CD4-positive, CD25-positive, alpha-beta regulatory T cell (primary cell): Measurements from ENCODE around the gene YIPF2. TPM values are rescaled to one million over a fixed set of nuclear protein-coding genes. Genes with fewer than 3 reads are reported as not detected.

Experiments used
- ATAC-seq, 2 donors: fragments of 150-1000 bp; cut with Tn5 transposase; one replicate each; pipeline ENCODE4 v1.10.0; 2021; ENCODE audit warnings: low read depth in 2 of 2, moderate number of reproducible peaks in 2 of 2, moderate library complexity in 1 of 2
- DNase-seq, 3 donors: peaks; one replicate each; pipeline versions ENCODE4 v3.0.0 to v3.0.0-alpha.2; 2012 to 2022; ENCODE audit warnings: mixed read lengths in 1 of 3
- H3K27ac ChIP-seq: one replicate; pipeline ENCODE4 v1.7.0; 2013; ENCODE audit warnings: mild to moderate bottlenecking, low read length; ENCODE audit not compliant: insufficient read depth, poor library complexity, severe bottlenecking
- H3K27me3 ChIP-seq: one replicate; pipeline ENCODE4 v1.7.0; 2013; ENCODE audit warnings: low read length; ENCODE audit not compliant: control insufficient read depth, insufficient read depth
- H3K36me3 ChIP-seq: one replicate; pipeline ENCODE4 v1.7.0; 2013; ENCODE audit warnings: mild to moderate bottlenecking, low read length, moderate library complexity; ENCODE audit not compliant: control insufficient read depth, insufficient read depth
- H3K4me1 ChIP-seq: 2 replicates; pipeline ENCODE4 v1.7.0; 2013; ENCODE audit warnings: mild to moderate bottlenecking, low read length; ENCODE audit not compliant: insufficient read depth, control insufficient read depth, poor library complexity, severe bottlenecking
- H3K4me3 ChIP-seq: one replicate; pipeline ENCODE4 v1.7.0; 2013; ENCODE audit warnings: low read depth, mild to moderate bottlenecking, low read length, moderate library complexity
- H3K9me3 ChIP-seq, 2 experiments: 1 replicate in 1 of 2; 2 replicates in 1 of 2; pipeline ENCODE4 v1.7.0; 2013; ENCODE audit warnings: low read length in 2 of 2, mild to moderate bottlenecking in 1 of 2, moderate library complexity in 1 of 2; ENCODE audit not compliant: control insufficient read depth in 2 of 2
- H3K27ac Mint-ChIP-seq, 3 donors: one replicate each; pipeline ENCODE4 v1.8.0; 2020 to 2022; ENCODE audit warnings: mild to moderate bottlenecking in 3 of 3, mixed read lengths in 3 of 3, moderate library complexity in 2 of 3
- H3K27me3 Mint-ChIP-seq: one replicate; pipeline ENCODE4 v1.8.0; 2022; ENCODE audit warnings: mild to moderate bottlenecking, mixed read lengths
- H3K36me3 Mint-ChIP-seq: one replicate; pipeline ENCODE4 v1.8.0; 2020; ENCODE audit warnings: mixed read lengths
- H3K4me1 Mint-ChIP-seq, 4 donors: one replicate each; pipeline ENCODE4 v1.8.0; 2020 to 2022; ENCODE audit warnings: mixed read lengths in 4 of 4, mild to moderate bottlenecking in 1 of 4
- H3K4me3 Mint-ChIP-seq, 4 donors: one replicate each; pipeline ENCODE4 v1.8.0; 2020 to 2022; ENCODE audit warnings: mild to moderate bottlenecking in 4 of 4, mixed read lengths in 4 of 4, moderate library complexity in 3 of 4
- H3K9me3 Mint-ChIP-seq, 7 donors: one replicate each; pipeline ENCODE4 v1.8.0; 2020 to 2022; ENCODE audit warnings: mixed read lengths in 7 of 7, mild to moderate bottlenecking in 3 of 7, moderate library complexity in 2 of 7
- polyA plus RNA-seq, 4 donors: library from polyadenylated mRNA; unstranded; fragments of 300-500 nt; fragmentation: Illumina TruSeq; gene quantifications; one replicate each; pipeline ENCODE4 v1.2.3, GENCODE V29; 2021
- total RNA-seq: library from RNA; stranded (reverse); gene quantifications from one replicate; pipeline ENCODE4 v1.2.3, GENCODE V29; 2022

Gene YIPF2
- total and polyA plus RNA-seq, 5 donors from 2014 or later, result 10.7 to 22.0 (median 12.9) TPM

GRCh38 chr19:10966809-10967208 lies 38.4 kb upstream of the YIPF2 start:
- no peaks in the 10 kb centered on the region for H3K9me3 ChIP-seq
- peak overlapping the region in 3 of 4 donors; percentile 9 to 24 (median 18) for H3K4me3 Mint-ChIP-seq
- H3K4me3 ChIP-seq, result no peak overlapping the region
- DNase-seq (no peak), ATAC-seq (no peak)
- no peak overlapping the region for H3K27ac ChIP-seq
- no peaks in the 10 kb centered on the region for H3K36me3 ChIP-seq
- H3K27me3 ChIP-seq, result no peaks in the 10 kb centered on the region
- H3K9me3 Mint-ChIP-seq, result no peaks in the 10 kb centered on the region
- H3K27me3 Mint-ChIP-seq, result no peaks in the 10 kb centered on the region
- peaks cover 30% of the 10 kb centered on the region for H3K4me1 ChIP-seq
- peaks cover 15% of the 10 kb centered on the region for H3K36me3 Mint-ChIP-seq
- peaks cover 22 to 71% (median 51%) of the 10 kb centered on the region in 4 donors for H3K4me1 Mint-ChIP-seq
- peak overlapping the region in 1 of 3 donors; percentile 57 for H3K27ac Mint-ChIP-seq

- no peaks in the 10 kb centered on the region for H3K9me3 Mint-ChIP-seq
- H3K4me1 Mint-ChIP-seq, result peaks cover 18 to 68% (median 50%) of the 10 kb centered on the region in 4 donors
- Histone ChIP-seq H3K4me1 (peaks cover 36% of the 10 kb centered on the region), H3K27me3 (no peaks in the 10 kb centered on the region), H3K27ac (no peak overlapping the region), H3K36me3 (no peaks in the 10 kb centered on the region), H3K9me3 (no peaks in the 10 kb centered on the region), H3K4me3 (no peak overlapping the region)
- peak overlapping the region in 1 of 4 donors; percentile 84 for H3K4me3 Mint-ChIP-seq
- peaks cover under 1% of the 10 kb centered on the region for H3K27me3 Mint-ChIP-seq
- H3K36me3 Mint-ChIP-seq, result peaks cover 15% of the 10 kb centered on the region
- H3K27ac Mint-ChIP-seq, result no peak overlapping the region
- no peak for DNase-seq
- ATAC-seq, result no peak
Observed at GRCh38 chr19:10965398-10965797, 37.0 kb upstream of the YIPF2 start.

- Mint-ChIP-seq H3K4me1 (peaks cover 18 to 68% (median 46%) of the 10 kb centered on the region in 4 donors), H3K27ac (no peak overlapping the region)
Observed at GRCh38 chr19:10964903-10965302, 36.5 kb upstream of the YIPF2 start.

GRCh38 chr19:10963865-10964264 lies 35.4 kb upstream of the YIPF2 start:
- H3K4me3 Mint-ChIP-seq, result peak overlapping the region; percentile 59 to 97 (median 88)
- Histone ChIP-seq H3K36me3 (no peaks in the 10 kb centered on the region), H3K4me1 (peaks cover 40% of the 10 kb centered on the region), H3K27me3 (no peaks in the 10 kb centered on the region), H3K4me3 (no peak overlapping the region), H3K27ac (peak overlapping the region; percentile 62), H3K9me3 (no peaks in the 10 kb centered on the region)
- peaks cover 4% of the 10 kb centered on the region for H3K27me3 Mint-ChIP-seq
- H3K36me3 Mint-ChIP-seq, result peaks cover 10% of the 10 kb centered on the region
- no peak for DNase-seq
- peak overlapping the region; percentile 74 to 93 (median 88) for H3K27ac Mint-ChIP-seq
- no peaks in the 10 kb centered on the region for H3K9me3 Mint-ChIP-seq
- peaks cover 18 to 66% (median 42%) of the 10 kb centered on the region in 4 donors for H3K4me1 Mint-ChIP-seq
- ATAC-seq, result no peak

More at GRCh38 chr19:10964903-10965302, 36.5 kb upstream of the YIPF2 start:
- H3K36me3 ChIP-seq, result no peaks in the 10 kb centered on the region
- H3K27me3 ChIP-seq, result no peaks in the 10 kb centered on the region
- Mint-ChIP-seq H3K27me3 (peaks cover 4% of the 10 kb centered on the region), H3K36me3 (peaks cover 13% of the 10 kb centered on the region), H3K9me3 (no peaks in the 10 kb centered on the region), H3K4me3 (peak overlapping the region in 1 of 4 donors; percentile 84)
- peaks cover 41% of the 10 kb centered on the region for H3K4me1 ChIP-seq
- no peak overlapping the region for H3K4me3 ChIP-seq
- H3K9me3 ChIP-seq, result no peaks in the 10 kb centered on the region
- ATAC-seq, result no peak
- DNase-seq, result no peak
- no peak overlapping the region for H3K27ac ChIP-seq

- peak overlapping the region; percentile 84 to 97 (median 92) for H3K4me3 Mint-ChIP-seq
- peaks cover 18 to 57% (median 36%) of the 10 kb centered on the region in 4 donors for H3K4me1 Mint-ChIP-seq
- H3K36me3 ChIP-seq, result no peaks in the 10 kb centered on the region
- no peaks in the 10 kb centered on the region for H3K27me3 ChIP-seq
- H3K36me3 Mint-ChIP-seq, result peaks cover 10% of the 10 kb centered on the region
- peaks cover 4% of the 10 kb centered on the region for H3K27me3 Mint-ChIP-seq
- DNase-seq (no peak), ATAC-seq (no peak)
- H3K4me3 ChIP-seq, result no peak overlapping the region
- H3K27ac Mint-ChIP-seq, result peak overlapping the region; percentile 82 to 93 (median 88)
- no peaks in the 10 kb centered on the region for H3K9me3 Mint-ChIP-seq
- peaks cover 38% of the 10 kb centered on the region for H3K4me1 ChIP-seq
- no peaks in the 10 kb centered on the region for H3K9me3 ChIP-seq
- peak overlapping the region; percentile 62 for H3K27ac ChIP-seq
Observed at GRCh38 chr19:10962863-10963262, 34.4 kb upstream of the YIPF2 start.

GRCh38 chr19:10961073-10961860 lies 32.8 kb upstream of the YIPF2 start:
- Histone ChIP-seq H3K4me3 (peak overlapping the region; percentile 86), H3K27ac (peak overlapping the region; percentile 67), H3K36me3 (no peaks in the 10 kb centered on the region), H3K9me3 (no peaks in the 10 kb centered on the region), H3K27me3 (no peaks in the 10 kb centered on the region), H3K4me1 (peaks cover 38% of the 10 kb centered on the region)
- peaks cover 4% of the 10 kb centered on the region for H3K27me3 Mint-ChIP-seq
- DNase-seq (peak in 2 of 3 donors; percentile 14 to 24), ATAC-seq (peak; percentile 18 to 29)
- H3K9me3 Mint-ChIP-seq, result no peaks in the 10 kb centered on the region
- H3K4me1 Mint-ChIP-seq, result peaks cover 18 to 52% (median 31%) of the 10 kb centered on the region in 4 donors
- H3K4me3 Mint-ChIP-seq, result peak overlapping the region; percentile 84 to 97 (median 92)
- peaks cover 6% of the 10 kb centered on the region for H3K36me3 Mint-ChIP-seq
- peak overlapping the region; percentile 63 to 93 (median 88) for H3K27ac Mint-ChIP-seq

- peak within 1 kb of the TSS; percentile 82 to 94 (median 93) for H3K27ac Mint-ChIP-seq
- DNase-seq, result peak; percentile 97 to 98 (median 97)
- no peaks in the 10 kb centered on the region for H3K27me3 ChIP-seq
- H3K36me3 ChIP-seq, result no peaks in the 10 kb centered on the region
- H3K4me1 Mint-ChIP-seq, result peaks cover 14 to 49% (median 28%) of the 10 kb centered on the region in 4 donors
- H3K4me3 ChIP-seq, result peak within 1 kb of the TSS; percentile 86
- peak within 1 kb of the TSS; percentile 90 to 98 (median 95) for H3K4me3 Mint-ChIP-seq
- no peaks in the 10 kb centered on the region for H3K9me3 ChIP-seq
- peak; percentile 82 to 85 for ATAC-seq
- H3K27me3 Mint-ChIP-seq, result peaks cover 4% of the 10 kb centered on the region
- no peaks in the 10 kb centered on the region for H3K9me3 Mint-ChIP-seq
- H3K27ac ChIP-seq, result peak within 1 kb of the TSS; percentile 90
- H3K36me3 Mint-ChIP-seq, result peaks cover 3% of the 10 kb centered on the region
- H3K4me1 ChIP-seq, result peaks cover 38% of the 10 kb centered on the region
Observed at GRCh38 chr19:10960314-10961072, 32.1 kb upstream of the YIPF2 start, which contains the start of gene SMARCA4. SMARCA4 (plus strand) TSS chr19:10961030; CDS start chr19:10984152, 23,122 bp downstream.
